ENCODE measurements around the gene MLLT10. TPM values are rescaled to one million over a fixed set of nuclear protein-coding genes. Genes with fewer than 3 reads are reported as not detected.
A peak's percentile ranks its signal among the peaks of the same experiment; 100 is the strongest.
"Not testable (repeated sequence)": the region's sequence is repeated elsewhere in the genome, so short reads cannot be mapped to it uniquely, and the experiment has no call there.

The MLLT10 gene
- total RNA-seq, 1 experiment from 2014 or later = 72.3 TPM

- Histone ChIP-seq H2BK15ac (ENCODE audit: low read depth, low read length) (no peak overlapping the region), H2BK5ac (ENCODE audit: insufficient read length, low read length) (no peak overlapping the region), H2BK12ac (ENCODE audit: insufficient read length, low read depth, low read length) (no peak overlapping the region), H3K27ac (ENCODE audit: insufficient read length, low read depth, low read length) (no peak overlapping the region), H3T11ph (ENCODE audit: low read length) (no peak overlapping the region), H3K27me3 (ENCODE audit: insufficient read depth, low read length) (no peaks in the 10 kb centered on the region), H3K56ac (ENCODE audit: insufficient read length, low read depth, low read length) (no peak overlapping the region), H2AK5ac (ENCODE audit: insufficient read length, low read length) (no peak overlapping the region), H4K8ac (replicated peaks; ENCODE audit: insufficient read length, low read depth, low read length) (no peak overlapping the region), H3K18ac (ENCODE audit: insufficient read length, low read depth, low read length) (no peak overlapping the region), H2BK120ac (ENCODE audit: low read depth, low read length, poor library complexity, severe bottlenecking) (no peak overlapping the region), H4K5ac (ENCODE audit: insufficient read length, low read depth, low read length) (no peak overlapping the region), H3K4me1 (ENCODE audit: insufficient read depth, low read length) (peaks cover 4% of the 10 kb centered on the region; the same call in 1 of the 2 replicates), H3K4me2 (ENCODE audit: insufficient read depth, insufficient read length, low read length) (peak overlapping the region; percentile 29), H3K23ac (ENCODE audit: insufficient read length, low read depth, low read length) (no peak overlapping the region), H2AFZ (ENCODE audit: low read length) (no peak overlapping the region), H3K4ac (ENCODE audit: low read depth, low read length) (no peak overlapping the region), H3K9me3 (ENCODE audit: control insufficient read depth, low read depth, low read length) (no peaks in the 10 kb centered on the region), H2BK20ac (ENCODE audit: low read depth, low read length, poor library complexity, severe bottlenecking) (no peak overlapping the region), H4K20me1 (ENCODE audit: control insufficient read depth, insufficient read depth, insufficient read length) (no peaks in the 10 kb centered on the region), H3K79me1 (ENCODE audit: insufficient read depth, low read depth, low read length, poor library complexity, severe bottlenecking) (peaks cover 5% of the 10 kb centered on the region), H3K23me2 (ENCODE audit: insufficient read length, low read depth, low read length, poor library complexity, severe bottlenecking) (peaks cover 7% of the 10 kb centered on the region), H4K91ac (ENCODE audit: insufficient read length, low read depth, low read length) (no peak overlapping the region), H3K79me2 (ENCODE audit: insufficient read depth, low read length) (peaks cover 11% of the 10 kb centered on the region; the same call in 1 of the 2 replicates), H3K14ac (ENCODE audit: insufficient read depth, low read length) (no peak overlapping the region; the same call in 1 of the 2 replicates), H3K9ac (ENCODE audit: extremely low read depth, insufficient read length, low read length) (no peak overlapping the region)
- WGBS (ENCODE audit: extremely low coverage, insufficient read length, low lambda C conversion rate) = no CpG with 5 or more reads among the region's 9 CpGs
- H3K36me3 Mint-ChIP-seq (ENCODE audit: insufficient read depth in 1 of 3, low read depth in 3 of 3) = peaks cover 21 to 38% (median 34%) of the 10 kb centered on the region in 3 experiments; a peak in 6 of 7 replicates
- H3K9me3 Mint-ChIP-seq = no peaks in the 10 kb centered on the region
- no peak for TF ChIP-seq CTCF (conservative IDR thresholded peaks at IDR 0.05)
- peak overlapping the region; percentile 80 to 81 for H3K4me3 Mint-ChIP-seq
- DNase-seq = no peak
- peak overlapping the region; percentile 46 to 76 (median 70); a peak in 4 of 7 replicates for H3K27ac Mint-ChIP-seq
- no peaks in the 10 kb centered on the region for H3K27me3 Mint-ChIP-seq (ENCODE audit: low read depth)
- H3K4me1 Mint-ChIP-seq = peaks cover 23 to 34% of the 10 kb centered on the region in 2 experiments
These were observed 1.5 kb downstream of the MLLT10 start for GRCh38 chr10:21535494-21535965.

GRCh38 chr10:21535976-21536375 lies 1.9 kb downstream of the MLLT10 start:
- not testable (repeated sequence) for H3K18ac ChIP-seq (ENCODE audit: insufficient read length, low read depth, low read length); DNase-seq; H3T11ph ChIP-seq (ENCODE audit: low read length); H3K14ac ChIP-seq (ENCODE audit: insufficient read depth, low read length); H3K56ac ChIP-seq (ENCODE audit: insufficient read length, low read depth, low read length); H3K23ac ChIP-seq (ENCODE audit: insufficient read length, low read depth, low read length); H3K23me2 ChIP-seq (ENCODE audit: insufficient read length, low read depth, low read length, poor library complexity, severe bottlenecking); H3K27ac ChIP-seq (ENCODE audit: insufficient read length, low read depth, low read length); H3K27ac Mint-ChIP-seq; H2BK20ac ChIP-seq (ENCODE audit: low read depth, low read length, poor library complexity, severe bottlenecking); H2AK5ac ChIP-seq (ENCODE audit: insufficient read length, low read length); H4K91ac ChIP-seq (ENCODE audit: insufficient read length, low read depth, low read length); H2BK12ac ChIP-seq (ENCODE audit: insufficient read length, low read depth, low read length); H3K27me3 ChIP-seq (ENCODE audit: insufficient read depth, low read length); H2BK15ac ChIP-seq (ENCODE audit: low read depth, low read length); H4K20me1 ChIP-seq (ENCODE audit: control insufficient read depth, insufficient read depth, insufficient read length); H3K9ac ChIP-seq (ENCODE audit: extremely low read depth, insufficient read length, low read length); H3K4me1 ChIP-seq (ENCODE audit: insufficient read depth, low read length); H4K8ac ChIP-seq (replicated peaks; ENCODE audit: insufficient read length, low read depth, low read length); H2AFZ ChIP-seq (ENCODE audit: low read length); H3K27me3 Mint-ChIP-seq (ENCODE audit: low read depth); H3K4ac ChIP-seq (ENCODE audit: low read depth, low read length); H3K9me3 ChIP-seq (ENCODE audit: control insufficient read depth, low read depth, low read length); H4K5ac ChIP-seq (ENCODE audit: insufficient read length, low read depth, low read length); H3K79me1 ChIP-seq (ENCODE audit: insufficient read depth, low read depth, low read length, poor library complexity, severe bottlenecking); H2BK120ac ChIP-seq (ENCODE audit: low read depth, low read length, poor library complexity, severe bottlenecking); H2BK5ac ChIP-seq (ENCODE audit: insufficient read length, low read length); H3K9me3 Mint-ChIP-seq
- H3K4me3 Mint-ChIP-seq = peak overlapping the region; percentile 80 to 81; a peak in 4 of 5 replicates
- H3K36me3 Mint-ChIP-seq (ENCODE audit: insufficient read depth in 1 of 3, low read depth in 3 of 3) = peaks cover 21 to 43% (median 39%) of the 10 kb centered on the region in 3 experiments; a peak in 6 of 7 replicates
- H3K4me1 Mint-ChIP-seq = peaks cover 19 to 29% of the 10 kb centered on the region in 2 experiments
- no CpG with 5 or more reads among the region's 9 CpGs for WGBS (ENCODE audit: extremely low coverage, insufficient read length, low lambda C conversion rate)
- H3K4me2 ChIP-seq (ENCODE audit: insufficient read depth, insufficient read length, low read length) = peak overlapping the region; percentile 29
- peaks cover 11% of the 10 kb centered on the region; the same call in 1 of the 2 replicates for H3K79me2 ChIP-seq (ENCODE audit: insufficient read depth, low read length)
